ENCODE data around the gene CDK7.
"Not testable (repeated sequence)": the region's sequence is repeated elsewhere in the genome, so short reads cannot be mapped to it uniquely, and the experiment has no call there.

Gene CDK7

DNA sequence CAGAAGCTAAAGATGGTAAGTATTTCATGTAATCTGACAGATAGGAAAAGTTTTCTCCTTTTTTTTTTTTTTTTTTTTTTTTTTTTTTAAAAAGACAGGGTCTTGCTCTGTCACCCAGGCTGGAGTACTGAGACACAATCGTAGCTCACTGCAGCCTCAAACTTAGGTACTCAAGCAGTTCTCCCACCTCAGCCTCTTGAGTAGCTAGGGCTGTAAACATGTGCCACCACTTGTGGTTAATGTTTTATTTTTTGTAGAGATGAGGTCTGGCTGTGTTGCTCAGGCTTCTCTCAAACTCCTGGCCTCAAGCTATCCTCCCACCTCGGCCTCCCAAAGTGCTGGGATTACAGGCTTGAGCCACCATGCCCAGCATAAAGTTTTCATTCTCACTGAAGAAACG is 17.8 kb downstream of the CDK7 start:
- no peak for TF ChIP-seq CTCF (IDR thresholded peaks at IDR 0.05; ENCODE audit: low read depth, low read length, missing control alignments)
- in situ Hi-C loops (cut with HindIII; ENCODE audit: low sequenced_read_pairs) = loop anchor here (5.0 to 25.0 kb wide), 2 partner anchors 40 to 135 kb away; no protein-coding TSS in a partner anchor
- DNase-seq (ENCODE audit: low read depth) = no peak
- no peak overlapping the region for H3K4me3 ChIP-seq (ENCODE audit: low read depth, low read length)

- DNase-seq (ENCODE audit: low read depth); H3K4me3 ChIP-seq (ENCODE audit: low read depth, low read length): not testable (repeated sequence)
- in situ Hi-C loops (cut with HindIII; ENCODE audit: low sequenced_read_pairs) = loop anchor here (25.0 kb wide), 1 partner anchor 131 kb away; no protein-coding TSS in a partner anchor
Measured at GRCh38 chr5:69255940-69256339, 21.3 kb downstream of the CDK7 start.

GRCh38 chr5:69257577-69257976 is 22.9 kb downstream of the CDK7 start:
- no peak for DNase-seq (ENCODE audit: low read depth)
- H3K4me3 ChIP-seq (ENCODE audit: low read depth, low read length) = no peak overlapping the region
- in situ Hi-C loops (cut with HindIII; ENCODE audit: low sequenced_read_pairs) = loop anchor here (25.0 kb wide), 1 partner anchor 130 kb away; no protein-coding TSS in a partner anchor
- TF ChIP-seq CTCF (IDR thresholded peaks at IDR 0.05; ENCODE audit: low read depth, low read length, missing control alignments) = no peak

GRCh38 chr5:69261034-69261433 is 26.3 kb downstream of the CDK7 start:
- no peak for TF ChIP-seq CTCF (IDR thresholded peaks at IDR 0.05; ENCODE audit: low read depth, low read length, missing control alignments)
- DNase-seq (ENCODE audit: low read depth) = no peak
- H3K4me3 ChIP-seq (ENCODE audit: low read depth, low read length) = no peak overlapping the region
- in situ Hi-C loops (cut with HindIII; ENCODE audit: low sequenced_read_pairs) = loop anchor here (25.0 kb wide), 1 partner anchor 126 kb away; no protein-coding TSS in a partner anchor

- DNase-seq (ENCODE audit: low read depth) = no peak
- no peak overlapping the region for H3K4me3 ChIP-seq (ENCODE audit: low read depth, low read length)
- in situ Hi-C loops (cut with HindIII; ENCODE audit: low sequenced_read_pairs) = loop anchor here (25.0 kb wide), 1 partner anchor 121 kb away; no protein-coding TSS in a partner anchor
- TF ChIP-seq CTCF (IDR thresholded peaks at IDR 0.05; ENCODE audit: low read depth, low read length, missing control alignments) = peak; percentile 31
Measured at GRCh38 chr5:69265931-69266330, 31.2 kb downstream of the CDK7 start.

DNA sequence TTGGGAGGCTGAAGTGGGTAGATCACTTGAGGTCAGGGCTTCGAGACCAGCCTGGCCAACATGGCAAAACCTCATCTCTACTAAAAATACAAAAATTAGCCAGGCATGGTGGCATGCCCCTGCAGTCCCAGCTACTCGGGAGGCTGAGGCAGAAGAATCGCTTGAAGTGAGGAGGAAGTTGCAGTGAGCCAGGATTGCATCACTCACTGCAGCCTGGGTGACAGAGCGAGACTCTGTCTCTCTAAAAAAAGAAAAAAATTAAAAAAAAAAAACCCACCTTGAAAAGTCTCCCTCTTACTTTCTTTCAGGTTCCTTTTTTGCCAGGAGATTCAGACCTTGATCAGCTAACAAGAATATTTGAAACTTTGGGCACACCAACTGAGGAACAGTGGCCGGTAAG is 34.2 kb downstream of the CDK7 start:
- no peak overlapping the region for H3K4me3 ChIP-seq (ENCODE audit: low read depth, low read length)
- DNase-seq (ENCODE audit: low read depth) = no peak
- no peak for TF ChIP-seq CTCF (IDR thresholded peaks at IDR 0.05; ENCODE audit: low read depth, low read length, missing control alignments)
- in situ Hi-C loops (cut with HindIII; ENCODE audit: low sequenced_read_pairs) = loop anchor here (25.0 kb wide), 1 partner anchor 118 kb away; no protein-coding TSS in a partner anchor

DNA sequence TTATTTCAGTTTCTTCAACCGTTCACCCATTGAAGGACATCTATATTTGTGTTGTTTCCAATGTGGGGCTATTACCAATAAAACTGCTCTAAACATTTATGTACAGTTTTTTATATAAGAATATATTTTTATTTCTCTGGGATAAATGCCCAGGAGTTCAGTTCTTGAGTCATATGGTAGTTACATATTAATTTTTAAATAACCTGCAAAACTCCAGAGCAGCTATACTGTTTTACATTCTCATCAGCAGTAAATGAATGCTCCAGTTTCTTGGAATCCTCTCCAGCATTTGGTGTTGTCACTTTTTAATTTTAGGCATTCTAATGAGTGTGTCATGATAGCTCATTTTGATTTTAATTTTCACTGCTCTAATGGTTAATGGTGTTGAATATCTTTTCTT is 36.2 kb downstream of the CDK7 start:
- TF ChIP-seq CTCF (IDR thresholded peaks at IDR 0.05; ENCODE audit: low read depth, low read length, missing control alignments) = no peak
- in situ Hi-C loops (cut with HindIII; ENCODE audit: low sequenced_read_pairs) = loop anchor here (25.0 kb wide), 1 partner anchor 116 kb away; no protein-coding TSS in a partner anchor
- no peak overlapping the region for H3K4me3 ChIP-seq (ENCODE audit: low read depth, low read length)
- no peak for DNase-seq (ENCODE audit: low read depth)

All from astrocyte of the cerebellum (primary cell).